ENCODE data around the gene DNLZ.

DNLZ gene

GRCh38 chr9:136343121-136343883, 20.2 kb downstream of the DNLZ start:
- no peak overlapping the region for H3K4me3 ChIP-seq (ENCODE audit: control insufficient read depth, low read depth, low read length)
- DNase-seq (ENCODE audit: low read depth) = no peak
- TF ChIP-seq CTCF (conservative IDR thresholded peaks at IDR 0.05; ENCODE audit: control insufficient read depth, insufficient read depth, low read depth, low read length) = no peak

- no peak for TF ChIP-seq CTCF (conservative IDR thresholded peaks at IDR 0.05; ENCODE audit: control insufficient read depth, insufficient read depth, low read depth, low read length)
- DNase-seq (ENCODE audit: low read depth) = peak; percentile 52
- no peak overlapping the region for H3K4me3 ChIP-seq (ENCODE audit: control insufficient read depth, low read depth, low read length)
Measured at GRCh38 chr9:136342181-136343120, 21.1 kb downstream of the DNLZ start.

- TF ChIP-seq CTCF (conservative IDR thresholded peaks at IDR 0.05; ENCODE audit: control insufficient read depth, insufficient read depth, low read depth, low read length) = no peak
Measured at GRCh38 chr9:136341769-136342168, 21.8 kb downstream of the DNLZ start.

GRCh38 chr9:136341042-136341655, 22.4 kb downstream of the DNLZ start:
- H3K4me3 ChIP-seq (ENCODE audit: control insufficient read depth, low read depth, low read length) = no peak overlapping the region
- no peak for TF ChIP-seq CTCF (conservative IDR thresholded peaks at IDR 0.05; ENCODE audit: control insufficient read depth, insufficient read depth, low read depth, low read length)
- DNase-seq (ENCODE audit: low read depth) = no peak

More at GRCh38 chr9:136341769-136342168, 21.8 kb downstream of the DNLZ start:
- no peak for DNase-seq (ENCODE audit: low read depth)
- no peak overlapping the region for H3K4me3 ChIP-seq (ENCODE audit: control insufficient read depth, low read depth, low read length)

- H3K4me3 ChIP-seq (ENCODE audit: control insufficient read depth, low read depth, low read length) = no peak overlapping the region
- no peak for DNase-seq (ENCODE audit: low read depth)
- no peak for TF ChIP-seq CTCF (conservative IDR thresholded peaks at IDR 0.05; ENCODE audit: control insufficient read depth, insufficient read depth, low read depth, low read length)
Measured at GRCh38 chr9:136340356-136341041, 23.0 kb downstream of the DNLZ start.

GRCh38 chr9:136339958-136340310, 23.6 kb downstream of the DNLZ start:
- no peak for TF ChIP-seq CTCF (conservative IDR thresholded peaks at IDR 0.05; ENCODE audit: control insufficient read depth, insufficient read depth, low read depth, low read length)
- no peak overlapping the region for H3K4me3 ChIP-seq (ENCODE audit: control insufficient read depth, low read depth, low read length)
- no peak for DNase-seq (ENCODE audit: low read depth)
